Lower leg skin (tissue), 3 donors: ENCODE data around the gene DOK7.
"Not testable (repeated sequence)": the region's sequence is repeated elsewhere in the genome, so short reads cannot be mapped to it uniquely, and the experiment has no call there.

Source experiments
- CTCF ChIP-seq, 3 donors: fragments of 450-650 bp; IDR thresholded peaks; one replicate each; pipeline ENCODE4 v1.5.1; 2016; ENCODE audit warnings: antibody characterized with exemption in 3 of 3, mild to moderate bottlenecking in 3 of 3, moderate library complexity in 2 of 3
- POLR2A ChIP-seq, 2 donors: fragments of 450-650 bp; IDR thresholded peaks; one replicate each; pipeline ENCODE4 v1.6.1; 2016 to 2017; ENCODE audit warnings: antibody characterized with exemption in 2 of 2, mild to moderate bottlenecking in 1 of 2, moderate library complexity in 1 of 2

- TF ChIP-seq CTCF, POLR2A (IDR thresholded peaks at IDR 0.05): not testable (repeated sequence)
These were observed 4.0 kb upstream of the DOK7 start for GRCh38 chr4:3459156-3459555.
